Measurements from ENCODE around the gene ZDHHC9. TPM values are rescaled to one million over a fixed set of nuclear protein-coding genes. Genes with fewer than 3 reads are reported as not detected.

The ZDHHC9 gene
- total RNA-seq, 4 donors from 2014 or later, result 4.2 to 19.7 (median 13.1) TPM

DNA sequence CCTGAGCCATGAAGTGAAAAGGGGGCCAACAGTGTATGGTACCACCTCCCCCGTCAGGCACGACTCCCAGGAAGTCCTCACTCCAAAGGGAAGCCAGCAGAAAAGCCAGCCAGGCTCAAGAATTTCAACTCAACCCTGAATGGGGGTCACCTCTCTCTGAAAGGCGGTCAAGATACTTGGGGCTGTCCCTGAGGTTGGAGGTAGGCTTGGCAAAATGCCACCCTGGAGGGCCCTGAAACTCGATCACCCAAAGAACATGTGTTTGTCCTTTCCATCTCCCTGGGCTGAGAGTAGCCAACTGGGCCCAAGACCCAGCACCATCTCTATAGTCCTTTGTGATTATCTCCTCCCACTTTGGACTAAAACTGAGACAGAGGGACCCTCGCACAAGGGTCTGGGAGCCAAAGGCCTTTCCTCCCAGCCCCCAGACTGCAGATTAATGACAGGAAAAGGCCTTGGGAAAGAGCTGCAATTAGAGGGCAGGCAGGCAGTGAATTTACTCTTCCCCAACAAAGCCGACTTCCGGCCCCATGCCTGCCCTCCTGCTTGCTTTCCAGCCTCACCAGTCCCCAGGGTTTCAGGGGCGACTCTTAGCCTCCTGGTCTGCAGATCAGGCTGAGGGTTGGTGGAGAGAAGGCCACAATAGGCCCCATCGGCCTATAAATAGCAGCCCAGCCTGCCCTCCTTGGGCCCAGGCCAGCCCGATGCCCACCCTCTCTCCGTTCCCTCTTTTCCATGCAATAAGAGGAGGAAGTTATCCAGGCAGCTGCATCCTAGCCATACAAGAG is 58.3 kb downstream of the ZDHHC9 start:
- no peak for DNase-seq (ENCODE audit: extremely low spot score)
- H3K27ac ChIP-seq (replicated peaks in 1 of 4), result no peak overlapping the region
- TF ChIP-seq, protein P1, sequence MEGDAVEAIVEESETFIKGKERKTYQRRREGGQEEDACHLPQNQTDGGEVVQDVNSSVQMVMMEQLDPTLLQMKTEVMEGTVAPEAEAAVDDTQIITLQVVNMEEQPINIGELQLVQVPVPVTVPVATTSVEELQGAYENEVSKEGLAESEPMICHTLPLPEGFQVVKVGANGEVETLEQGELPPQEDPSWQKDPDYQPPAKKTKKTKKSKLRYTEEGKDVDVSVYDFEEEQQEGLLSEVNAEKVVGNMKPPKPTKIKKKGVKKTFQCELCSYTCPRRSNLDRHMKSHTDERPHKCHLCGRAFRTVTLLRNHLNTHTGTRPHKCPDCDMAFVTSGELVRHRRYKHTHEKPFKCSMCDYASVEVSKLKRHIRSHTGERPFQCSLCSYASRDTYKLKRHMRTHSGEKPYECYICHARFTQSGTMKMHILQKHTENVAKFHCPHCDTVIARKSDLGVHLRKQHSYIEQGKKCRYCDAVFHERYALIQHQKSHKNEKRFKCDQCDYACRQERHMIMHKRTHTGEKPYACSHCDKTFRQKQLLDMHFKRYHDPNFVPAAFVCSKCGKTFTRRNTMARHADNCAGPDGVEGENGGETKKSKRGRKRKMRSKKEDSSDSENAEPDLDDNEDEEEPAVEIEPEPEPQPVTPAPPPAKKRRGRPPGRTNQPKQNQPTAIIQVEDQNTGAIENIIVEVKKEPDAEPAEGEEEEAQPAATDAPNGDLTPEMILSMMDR (IDR thresholded peaks at IDR 0.05), result no peak
- TF ChIP-seq POLR2AphosphoS5 (IDR thresholded peaks at IDR 0.05) (no peak), EP300 (IDR thresholded peaks at IDR 0.05) (no peak), POLR2A (IDR thresholded peaks at IDR 0.05; ENCODE audit: low read depth) (no peak)
- H3K36me3 ChIP-seq, result no peaks in the 10 kb centered on the region
- intact Hi-C loops (cut with DNase I), result no loop called here
- 67% methylated on average over 11 of the region's 11 CpGs for WGBS
- no peaks in the 10 kb centered on the region for H3K4me1 ChIP-seq
- no peak overlapping the region for H3K4me3 ChIP-seq
- peaks cover 0 to 3% (median 0%) of the 10 kb centered on the region in 4 donors for H3K9me3 ChIP-seq
- no peaks in the 10 kb centered on the region for H3K27me3 ChIP-seq

DNA sequence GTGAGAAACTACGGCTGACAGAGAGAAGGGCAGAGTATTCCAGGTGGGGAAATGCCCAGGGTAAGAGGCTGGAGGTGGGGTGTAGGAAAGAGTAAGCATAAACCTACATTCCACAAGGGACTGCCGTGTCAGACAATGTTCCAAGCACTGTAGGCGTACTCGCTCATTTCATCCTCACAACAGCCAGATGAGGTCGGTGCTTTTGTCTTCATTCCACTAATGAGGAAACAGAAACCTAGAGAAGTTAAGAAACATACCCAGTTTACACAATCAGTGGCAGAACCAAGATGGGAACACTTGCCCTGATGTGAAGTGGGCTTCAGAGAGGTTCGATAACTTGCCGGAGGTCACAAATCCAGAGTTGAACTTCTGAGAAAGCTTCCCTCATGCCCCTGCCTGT is 59.3 kb downstream of the ZDHHC9 start:
- Histone ChIP-seq H3K4me1 (no peaks in the 10 kb centered on the region), H3K27ac (replicated peaks in 1 of 4) (no peak overlapping the region), H3K4me3 (no peak overlapping the region), H3K27me3 (no peaks in the 10 kb centered on the region), H3K9me3 (peaks cover 0 to under 1% (median 0%) of the 10 kb centered on the region in 4 donors), H3K36me3 (no peaks in the 10 kb centered on the region)
- intact Hi-C loops (cut with DNase I), result no loop called here
- DNase-seq (ENCODE audit: extremely low spot score), result no peak
- WGBS, result 82% methylated on average over 7 of the region's 7 CpGs
- no peak for TF ChIP-seq POLR2AphosphoS5 (IDR thresholded peaks at IDR 0.05)
- no peak for TF ChIP-seq EP300 (IDR thresholded peaks at IDR 0.05)
- TF ChIP-seq, protein P1 (IDR thresholded peaks at IDR 0.05), result no peak
- TF ChIP-seq POLR2A (IDR thresholded peaks at IDR 0.05; ENCODE audit: low read depth), result no peak

DNA sequence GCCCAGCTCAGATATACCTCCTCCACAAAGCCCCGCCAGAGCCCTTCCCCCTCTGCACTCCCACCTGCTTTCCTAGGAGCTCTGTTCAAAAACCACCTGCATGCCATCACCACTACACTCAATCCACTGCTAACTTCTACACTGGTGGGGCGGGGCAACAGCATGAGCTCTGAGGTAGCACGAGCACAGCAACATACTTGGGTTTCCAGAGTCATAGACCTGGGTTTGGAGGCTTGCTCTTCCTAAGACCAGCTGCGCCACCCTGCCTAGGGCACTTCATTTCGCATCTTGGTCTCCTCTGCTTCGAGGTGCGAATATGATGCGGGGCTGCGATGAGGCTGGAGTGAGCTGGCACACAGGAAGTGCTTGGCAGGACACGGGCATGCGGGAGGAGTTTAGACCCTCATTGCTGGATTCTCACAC is 60.4 kb downstream of the ZDHHC9 start:
- Histone ChIP-seq H3K27ac (replicated peaks in 1 of 4) (no peak overlapping the region), H3K4me1 (no peaks in the 10 kb centered on the region), H3K27me3 (no peaks in the 10 kb centered on the region), H3K4me3 (no peak overlapping the region), H3K9me3 (no peaks in the 10 kb centered on the region), H3K36me3 (no peaks in the 10 kb centered on the region)
- TF ChIP-seq POLR2A (IDR thresholded peaks at IDR 0.05; ENCODE audit: low read depth) (no peak), POLR2AphosphoS5 (IDR thresholded peaks at IDR 0.05) (no peak), EP300 (IDR thresholded peaks at IDR 0.05) (no peak)
- TF ChIP-seq, protein P1 (IDR thresholded peaks at IDR 0.05), result no peak
- no peak for DNase-seq (ENCODE audit: extremely low spot score)
- intact Hi-C loops (cut with DNase I), result no loop called here
- WGBS, result 79% methylated on average over 11 of the region's 11 CpGs

DNA sequence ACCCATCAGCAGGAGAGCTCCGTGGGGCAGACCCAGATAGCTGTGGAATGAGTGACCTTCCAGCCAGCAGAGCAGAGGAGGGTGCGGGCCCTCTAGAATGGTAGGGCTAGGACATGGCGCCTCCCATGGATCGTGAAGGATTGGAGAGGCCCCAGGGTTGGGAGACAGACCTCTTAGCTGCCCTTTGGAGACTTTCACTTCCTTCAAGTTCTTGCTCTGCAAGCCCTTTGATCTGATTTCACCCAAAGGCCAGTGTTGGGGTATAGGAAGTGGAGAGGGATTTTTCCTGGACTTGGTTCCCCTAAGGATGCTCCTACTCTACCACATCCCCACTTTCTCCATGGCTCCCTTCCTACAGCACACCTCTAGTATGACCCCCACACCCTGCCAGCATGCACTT is 61.0 kb downstream of the ZDHHC9 start:
- Histone ChIP-seq H3K27ac (replicated peaks in 1 of 4) (no peak overlapping the region), H3K27me3 (no peaks in the 10 kb centered on the region), H3K9me3 (no peaks in the 10 kb centered on the region), H3K4me3 (no peak overlapping the region), H3K36me3 (no peaks in the 10 kb centered on the region), H3K4me1 (no peaks in the 10 kb centered on the region)
- intact Hi-C loops (cut with DNase I), result no loop called here
- DNase-seq (ENCODE audit: extremely low spot score), result no peak
- 72% methylated on average over 4 of the region's 4 CpGs for WGBS
- TF ChIP-seq POLR2AphosphoS5 (IDR thresholded peaks at IDR 0.05) (no peak), EP300 (IDR thresholded peaks at IDR 0.05) (no peak), POLR2A (IDR thresholded peaks at IDR 0.05; ENCODE audit: low read depth) (no peak)
- TF ChIP-seq, protein P1 (IDR thresholded peaks at IDR 0.05), result no peak

Measured in esophagus muscularis mucosa (tissue), 4 donors.